Hematopoietic multipotent progenitor cell treated with erythropoietin and hydrocortisone succinate and interleukin-3 and kit ligand, for 17 days (in vitro differentiated cells): Measurements from ENCODE around the gene FCHSD2.
"Not testable (repeated sequence)": the region's sequence is repeated elsewhere in the genome, so short reads cannot be mapped to it uniquely, and the experiment has no call there.

ENCODE experiments used
- DNase-seq: peaks from one replicate; pipeline ENCODE4 v3.0.0-alpha.2; 2015; ENCODE audit warnings: low spot score

FCHSD2 gene

DNA sequence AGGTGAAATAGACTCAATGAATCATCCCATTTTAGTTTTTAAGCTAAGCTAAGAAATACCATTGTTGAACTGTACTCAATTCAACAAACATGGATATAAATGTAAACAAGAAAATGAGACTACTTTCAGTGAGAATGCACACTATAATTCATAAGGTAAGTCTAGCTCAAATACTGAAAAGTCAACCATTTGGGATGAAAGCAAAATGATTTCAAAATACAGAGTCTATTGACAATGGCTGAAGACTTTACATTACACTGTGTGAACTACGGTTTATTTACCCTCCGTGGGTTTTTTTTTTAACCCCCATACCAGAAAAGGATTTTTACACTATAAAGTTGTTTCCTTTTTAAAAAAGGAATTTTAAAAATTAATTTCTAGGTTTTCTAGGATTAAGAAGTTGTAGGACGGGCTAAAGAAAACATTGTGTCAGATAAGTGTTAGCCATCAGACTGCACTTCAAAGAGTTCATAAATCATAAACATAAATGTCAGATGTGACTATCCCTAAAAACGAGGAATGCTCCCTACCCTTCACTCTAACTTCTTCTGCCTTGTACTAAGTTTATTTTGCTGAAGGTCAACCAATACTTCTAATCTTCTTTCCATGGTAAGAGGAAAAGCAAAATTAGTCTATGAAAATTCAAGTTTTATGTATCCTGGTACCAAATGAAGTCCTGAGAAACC is 83.0 kb downstream of the FCHSD2 start:
- no peak for DNase-seq

- no peak for DNase-seq
Observed at GRCh38 chr11:73055655-73056354, 86.3 kb downstream of the FCHSD2 start.

GRCh38 chr11:73055002-73055401 is 87.1 kb downstream of the FCHSD2 start:
- DNase-seq: no peak

GRCh38 chr11:73053964-73054363 is 88.2 kb downstream of the FCHSD2 start:
- no peak for DNase-seq

DNA sequence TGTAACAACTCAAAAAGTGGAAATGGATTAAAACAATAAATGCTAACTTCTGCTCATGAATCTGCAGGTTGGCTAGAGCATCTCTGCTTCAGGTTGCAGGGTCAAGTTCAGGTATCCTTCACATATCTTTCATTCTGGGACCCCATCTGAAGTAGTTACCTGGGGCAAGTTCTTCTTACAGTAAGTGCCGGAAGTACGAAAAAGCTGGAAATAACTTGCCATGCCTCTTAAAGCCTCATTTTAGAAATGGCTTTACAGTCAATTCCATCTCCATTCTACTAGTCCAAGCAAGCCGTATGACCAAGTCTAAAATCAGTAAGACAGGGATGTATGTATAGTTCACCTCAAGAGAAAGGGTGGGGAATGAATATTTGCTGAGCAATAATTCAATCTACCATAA is 93.7 kb downstream of the FCHSD2 start:
- DNase-seq: no peak

GRCh38 chr11:73047773-73048371 is 94.2 kb downstream of the FCHSD2 start:
- no peak for DNase-seq

GRCh38 chr11:73040046-73040445 is 102.1 kb downstream of the FCHSD2 start:
- no peak for DNase-seq

- DNase-seq: no peak
Observed at GRCh38 chr11:73034777-73035176, 107.3 kb downstream of the FCHSD2 start.

DNA sequence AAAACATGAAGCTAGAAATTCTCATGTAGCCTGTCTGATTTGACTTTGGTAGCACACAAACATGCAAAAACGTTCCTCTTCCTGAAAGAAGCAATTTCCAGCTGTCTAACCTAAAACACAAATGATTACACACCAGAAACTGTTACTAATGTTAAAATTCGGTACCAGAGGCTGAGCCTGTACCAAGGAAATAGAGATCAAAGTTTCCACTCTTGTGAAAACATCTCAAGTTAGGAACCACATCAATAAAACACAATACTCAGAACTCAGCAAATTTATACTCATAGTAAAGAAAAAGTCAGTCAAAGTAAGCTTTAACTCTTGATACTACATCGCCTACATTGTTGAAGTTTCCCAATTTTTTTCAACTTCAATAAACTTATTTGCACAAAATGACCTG is 107.8 kb downstream of the FCHSD2 start:
- no peak for DNase-seq

DNA sequence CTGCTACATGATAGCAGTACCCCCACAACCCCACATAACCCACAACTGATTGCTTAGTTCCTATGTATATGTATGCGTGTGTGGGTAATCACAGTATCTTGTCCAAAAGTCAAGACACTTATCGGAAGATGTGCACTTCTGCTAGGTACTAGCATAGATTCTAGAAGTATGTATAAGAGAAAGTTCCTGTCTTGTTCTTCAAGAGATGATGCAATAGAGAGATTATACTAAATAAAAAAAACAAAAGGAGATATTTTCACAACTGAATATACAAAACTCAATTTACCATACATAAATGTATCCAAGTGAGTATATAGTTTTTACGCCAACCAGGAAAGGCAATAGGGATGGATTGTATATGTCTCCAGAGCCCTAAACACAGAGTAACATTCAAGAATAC is 112.0 kb downstream of the FCHSD2 start:
- no peak for DNase-seq

DNA sequence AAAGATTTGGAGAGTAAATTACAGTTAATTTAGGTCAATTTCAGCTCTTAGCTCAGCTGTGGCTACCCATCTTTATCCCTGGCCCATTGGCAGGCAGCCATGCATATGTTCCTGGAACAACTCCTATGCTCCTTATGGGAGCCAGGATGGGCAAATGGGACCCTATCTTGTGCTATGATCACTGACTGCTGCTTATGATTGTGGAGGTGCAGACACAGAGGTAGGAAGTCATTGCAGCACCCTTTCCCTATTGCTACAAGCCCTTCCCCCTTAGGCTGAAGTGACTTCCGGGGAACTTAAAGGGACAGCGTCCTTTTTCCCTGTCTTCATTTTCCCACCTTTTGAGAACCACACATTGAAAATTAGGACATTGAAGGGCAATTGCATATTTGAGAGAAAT is 112.7 kb downstream of the FCHSD2 start:
- no peak for DNase-seq

GRCh38 chr11:73028611-73029010 is 113.5 kb downstream of the FCHSD2 start:
- DNase-seq: no peak

- DNase-seq: not testable (repeated sequence)
Observed at GRCh38 chr11:73027840-73028239, 114.3 kb downstream of the FCHSD2 start.

DNA sequence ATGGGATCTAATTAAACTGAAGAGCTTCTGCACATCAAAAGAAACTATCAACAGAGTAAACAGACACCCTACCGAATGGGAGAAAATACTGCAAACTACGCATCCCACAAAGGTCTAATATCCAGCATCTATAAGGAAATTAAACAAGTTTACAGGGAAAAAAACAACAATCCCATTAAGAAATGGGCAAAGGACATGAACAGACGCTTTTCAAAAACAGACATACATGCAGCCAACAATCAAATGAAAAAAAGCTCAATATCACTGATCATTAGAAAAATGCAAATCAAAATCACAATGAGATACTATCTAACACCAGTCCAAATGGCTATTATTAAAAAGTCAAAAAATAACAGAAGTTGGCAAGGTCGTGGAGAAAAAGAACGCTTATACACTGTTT is 117.5 kb downstream of the FCHSD2 start:
- no peak for DNase-seq

DNA sequence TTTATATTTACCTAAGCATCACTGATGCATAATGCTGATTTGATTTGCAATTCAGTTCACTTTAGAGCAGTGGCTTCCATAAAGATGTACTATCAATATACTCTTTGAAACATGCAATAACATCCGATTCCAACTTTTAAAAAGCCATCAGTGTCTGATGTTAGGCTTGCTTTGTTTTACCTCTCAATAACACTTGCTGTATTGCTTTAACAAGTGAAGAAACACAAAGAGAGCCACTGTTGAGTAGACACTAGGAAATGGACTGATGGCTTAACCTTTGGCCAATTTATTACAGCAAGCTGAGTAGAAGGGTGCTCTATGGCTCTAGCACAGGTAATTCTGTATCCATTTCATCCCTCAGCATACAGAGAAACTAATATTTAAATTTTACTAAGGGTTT is 122.1 kb downstream of the FCHSD2 start:
- DNase-seq: no peak

DNA sequence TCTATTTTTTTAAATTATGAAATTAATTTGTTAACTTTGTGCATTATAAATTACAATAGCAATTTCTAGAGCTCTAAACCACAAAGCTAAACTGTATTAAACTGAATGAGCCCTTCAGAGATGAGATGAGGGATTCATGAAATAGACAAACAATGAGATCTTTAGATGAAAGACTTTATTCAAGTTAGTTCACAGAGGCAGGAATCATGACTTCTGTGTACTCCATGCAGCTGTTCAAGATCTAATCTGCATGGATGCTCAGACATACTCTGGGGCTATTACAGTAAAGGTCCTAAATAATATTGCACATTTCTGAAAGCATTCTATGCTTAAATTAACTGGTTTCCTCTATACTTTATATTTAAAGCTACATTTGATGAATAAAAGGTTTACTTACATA is 122.7 kb downstream of the FCHSD2 start:
- no peak for DNase-seq

DNA sequence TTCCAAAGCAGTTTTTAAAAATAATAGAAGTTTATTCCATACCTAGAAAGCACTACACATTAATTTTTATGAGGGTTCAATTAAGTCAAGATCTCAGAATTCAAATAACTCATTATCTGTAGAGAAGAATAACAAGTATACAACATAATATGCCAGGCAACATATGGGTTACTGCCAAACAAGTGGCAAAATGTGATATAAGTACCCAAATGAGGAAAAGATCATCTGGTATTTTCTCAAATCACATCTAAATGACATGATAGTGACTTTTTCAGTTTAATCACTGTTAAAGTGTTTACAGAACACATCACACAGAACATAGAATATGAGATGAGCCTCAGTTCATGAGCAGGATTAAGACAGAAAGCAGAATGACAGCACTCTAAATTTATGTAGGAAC is 123.3 kb downstream of the FCHSD2 start:
- no peak for DNase-seq

- no peak for DNase-seq
Observed at GRCh38 chr11:73017024-73017751, 124.9 kb downstream of the FCHSD2 start.

DNA sequence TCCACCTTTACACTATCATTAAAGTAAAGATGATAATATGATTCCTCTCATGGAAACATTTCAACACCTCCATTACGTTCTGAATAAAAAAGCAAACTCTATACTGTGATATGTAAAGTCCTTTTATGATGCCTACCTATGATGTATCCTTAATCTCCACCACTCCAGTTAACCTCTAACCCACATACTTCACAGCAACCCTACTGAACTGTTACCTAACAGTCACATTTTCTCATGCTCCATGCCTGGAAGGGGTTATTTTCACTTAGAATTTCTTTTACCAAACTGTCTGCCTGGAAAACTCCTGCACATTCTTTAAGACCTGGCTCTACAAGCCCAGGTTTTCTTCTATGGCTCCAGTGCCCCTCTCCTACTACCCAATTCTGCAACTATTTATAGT is 129.1 kb downstream of the FCHSD2 start:
- DNase-seq: no peak

GRCh38 chr11:73012121-73012863 is 129.8 kb downstream of the FCHSD2 start:
- DNase-seq: no peak

GRCh38 chr11:73011126-73011817 is 130.8 kb downstream of the FCHSD2 start:
- DNase-seq: no peak
